Dermis lymphatic vessel endothelial cell (primary cell): Measurements from ENCODE around the gene DHDH. TPM values are rescaled to one million over a fixed set of nuclear protein-coding genes. Genes with fewer than 3 reads are reported as not detected.

Experiments used
- total RNA-seq: library from RNA; depleted of rRNA; stranded (reverse); fragments of >200 nt; gene quantifications from 2 replicates; pipeline ENCODE4 v1.2.1, GENCODE V29; 2014

DHDH gene
- not detected in 2 replicates for total RNA-seq

GRCh38 chr19:48933382-48933932 lies at the start of gene DHDH:
DHDH (plus strand) TSS chr19:48933699; CDS start chr19:48933722, 23 bp downstream.

GRCh38 chr19:48899781-48900476 lies 33.6 kb upstream of the DHDH start, which contains the start of gene NUCB1:
NUCB1 (plus strand) TSS chr19:48900312; CDS start chr19:48900797, 485 bp downstream.

GRCh38 chr19:48954595-48955307 lies 21.3 kb downstream of the DHDH start, which contains the start of gene BAX:
BAX (plus strand) TSS chr19:48954875; CDS start chr19:48954929, 54 bp downstream.

GRCh38 chr19:48965040-48965805 lies 31.7 kb downstream of the DHDH start, which contains the start of gene FTL:
FTL (plus strand) TSS chr19:48965309; CDS start chr19:48965508, 199 bp downstream.

GRCh38 chr19:48993175-48994034 lies 59.9 kb downstream of the DHDH start, which contains the start of the genes GYS1 and RUVBL2:
GYS1 (minus strand) TSS chr19:48993309; CDS start chr19:48993112, 197 bp downstream.
RUVBL2 (plus strand) TSS chr19:48993887; CDS start chr19:48993912, 25 bp downstream.

Other genes with a start within 250 kb of the DHDH start
- gene FUT2, start 237.7 kb upstream of the DHDH start, total RNA-seq, result not detected in 2 replicates
- 0.09 and 0.11 TPM in 2 replicates for gene MAMSTR, start 214.0 kb upstream of the DHDH start, total RNA-seq
- 52.8 and 61.2 TPM in 2 replicates for gene RASIP1, start 193.1 kb upstream of the DHDH start, total RNA-seq
- gene IZUMO1, start 186.8 kb upstream of the DHDH start, total RNA-seq, result 0.43 and 0.52 TPM in 2 replicates
- gene FUT1, start 181.1 kb upstream of the DHDH start, total RNA-seq, result 7.8 and 9.8 TPM in 2 replicates
- not detected in 2 replicates for gene FGF21, start 178.2 kb upstream of the DHDH start, total RNA-seq
- gene BCAT2, start 122.7 kb upstream of the DHDH start, total RNA-seq, result 23.5 and 26.8 TPM in 2 replicates
- gene HSD17B14, start 97.2 kb upstream of the DHDH start, total RNA-seq, result 3.0 and 6.2 TPM in 2 replicates
- gene PLEKHA4, start 65.1 kb upstream of the DHDH start, total RNA-seq, result 5.3 and 7.6 TPM in 2 replicates
- gene PPP1R15A, start 61.3 kb upstream of the DHDH start, total RNA-seq, result 34.9 and 52.9 TPM in 2 replicates
- 0.09 and 0.11 TPM in 2 replicates for gene TULP2, start 35.0 kb upstream of the DHDH start, total RNA-seq
- gene NUCB1, start 33.4 kb upstream of the DHDH start, total RNA-seq, result 142 and 143 TPM in 2 replicates
- 71.3 and 87.3 TPM in 2 replicates for gene BAX, start 21.2 kb downstream of the DHDH start, total RNA-seq
- 786 and 994 TPM in 2 replicates for gene FTL, start 31.6 kb downstream of the DHDH start, total RNA-seq
- 13.4 and 13.8 TPM in 2 replicates for gene GYS1, start 59.6 kb downstream of the DHDH start, total RNA-seq
- gene RUVBL2, start 60.2 kb downstream of the DHDH start, total RNA-seq, result 106 and 141 TPM in 2 replicates
- gene LHB, start 83.4 kb downstream of the DHDH start, total RNA-seq, result 0.17 and 0.22 TPM in 2 replicates
- gene CGB3, start 90.6 kb downstream of the DHDH start, total RNA-seq, result not detected in 2 replicates
- gene CGB2, start 98.2 kb downstream of the DHDH start, total RNA-seq, result not detected in 2 replicates
- not detected in 2 replicates for gene CGB1, start 103.2 kb downstream of the DHDH start, total RNA-seq
- gene CGB5, start 110.1 kb downstream of the DHDH start, total RNA-seq, result not detected in 2 replicates
- not detected in 2 replicates for gene CGB8, start 115.4 kb downstream of the DHDH start, total RNA-seq
- not detected in 2 replicates for gene CGB7, start 124.0 kb downstream of the DHDH start, total RNA-seq
- not detected in 2 replicates for gene NTF4, start 131.1 kb downstream of the DHDH start, total RNA-seq
- gene KCNA7, start 139.0 kb downstream of the DHDH start, total RNA-seq, result under 0.01 TPM in 1 of 2 replicates, not detected in the other
- gene SNRNP70, start 151.8 kb downstream of the DHDH start, total RNA-seq, result 149 and 151 TPM in 2 replicates
- gene LIN7B, start 180.7 kb downstream of the DHDH start, total RNA-seq, result 1.2 and 2.8 TPM in 2 replicates
- 0.43 TPM in 2 replicates for gene C19orf73, start 185.4 kb downstream of the DHDH start, total RNA-seq
- 6.6 and 8.0 TPM in 2 replicates for gene PPFIA3, start 185.8 kb downstream of the DHDH start, total RNA-seq
- under 0.01 TPM in 1 of 2 replicates, not detected in the other for gene HRC, start 221.7 kb downstream of the DHDH start, total RNA-seq
- 16.2 and 17.2 TPM in 2 replicates for gene TRPM4, start 224.1 kb downstream of the DHDH start, total RNA-seq